D721Med (cell line): ENCODE data around the gene BRI3BP.

Experiments
- DNase-seq: peaks from one replicate; pipeline ENCODE4 v3.0.0; 2011; ENCODE audit warnings: low spot score; ENCODE audit not compliant: insufficient read length
- FAIRE-seq: peaks from 2 replicates; lab custom pipeline; 2011; peaks lifted over from hg19 to GRCh38; lab: Jason Lieb, UNC
- TF ChIP-seq, protein P1 (sequence below): IDR thresholded peaks from 2 replicates; pipeline ENCODE4 v1.5.1; 2012; ENCODE audit warnings: mild to moderate bottlenecking, control low read depth; ENCODE audit not compliant: insufficient read depth; ENCODE audit errors: missing control alignments

Gene BRI3BP

DNA sequence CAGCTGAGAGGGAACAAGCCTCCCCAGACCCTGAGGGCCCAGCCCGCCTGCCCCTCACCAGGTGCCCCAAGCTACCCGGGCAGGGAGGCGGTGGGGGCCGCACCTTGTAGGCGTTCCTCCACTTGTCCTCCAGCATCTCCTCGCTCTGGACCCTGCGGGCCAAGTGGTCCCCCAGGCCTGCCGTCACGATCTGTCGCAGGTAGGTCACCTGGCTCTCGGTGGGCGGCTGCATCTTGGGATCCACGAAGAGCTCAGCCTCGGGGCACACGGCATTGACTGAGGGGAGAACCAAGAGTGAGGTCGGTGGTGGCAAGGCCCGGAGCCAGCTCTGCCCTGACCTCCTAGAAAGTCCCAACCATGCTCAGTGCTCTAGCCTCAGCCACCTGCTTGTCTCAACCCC, 41.1 kb upstream of the BRI3BP start:
- DNase-seq (no peak), FAIRE-seq (no peak)
- TF ChIP-seq, protein P1, sequence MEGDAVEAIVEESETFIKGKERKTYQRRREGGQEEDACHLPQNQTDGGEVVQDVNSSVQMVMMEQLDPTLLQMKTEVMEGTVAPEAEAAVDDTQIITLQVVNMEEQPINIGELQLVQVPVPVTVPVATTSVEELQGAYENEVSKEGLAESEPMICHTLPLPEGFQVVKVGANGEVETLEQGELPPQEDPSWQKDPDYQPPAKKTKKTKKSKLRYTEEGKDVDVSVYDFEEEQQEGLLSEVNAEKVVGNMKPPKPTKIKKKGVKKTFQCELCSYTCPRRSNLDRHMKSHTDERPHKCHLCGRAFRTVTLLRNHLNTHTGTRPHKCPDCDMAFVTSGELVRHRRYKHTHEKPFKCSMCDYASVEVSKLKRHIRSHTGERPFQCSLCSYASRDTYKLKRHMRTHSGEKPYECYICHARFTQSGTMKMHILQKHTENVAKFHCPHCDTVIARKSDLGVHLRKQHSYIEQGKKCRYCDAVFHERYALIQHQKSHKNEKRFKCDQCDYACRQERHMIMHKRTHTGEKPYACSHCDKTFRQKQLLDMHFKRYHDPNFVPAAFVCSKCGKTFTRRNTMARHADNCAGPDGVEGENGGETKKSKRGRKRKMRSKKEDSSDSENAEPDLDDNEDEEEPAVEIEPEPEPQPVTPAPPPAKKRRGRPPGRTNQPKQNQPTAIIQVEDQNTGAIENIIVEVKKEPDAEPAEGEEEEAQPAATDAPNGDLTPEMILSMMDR, result no peak

DNA sequence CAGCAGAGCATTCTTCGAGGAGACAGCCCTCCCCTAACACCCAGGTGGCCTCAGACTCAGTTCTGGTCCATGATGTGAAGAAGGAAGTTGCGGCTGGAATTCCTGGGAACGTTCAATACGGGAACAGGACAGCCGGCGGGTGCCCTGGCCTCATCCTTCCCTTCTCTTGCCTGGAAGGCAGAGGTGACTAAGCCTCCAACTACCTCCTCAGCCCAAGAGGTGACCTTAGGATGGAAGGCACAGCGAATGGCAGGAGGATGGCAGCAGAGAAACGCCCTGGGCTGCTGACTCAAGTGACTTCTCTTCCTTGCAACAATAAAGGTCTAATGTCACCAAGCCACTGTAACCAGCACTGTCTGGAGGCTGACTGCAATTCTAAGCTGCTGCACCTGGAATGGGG, 40.6 kb upstream of the BRI3BP start:
- DNase-seq (peak; percentile 4), FAIRE-seq (no peak)
- TF ChIP-seq, protein P1, result no peak

DNA sequence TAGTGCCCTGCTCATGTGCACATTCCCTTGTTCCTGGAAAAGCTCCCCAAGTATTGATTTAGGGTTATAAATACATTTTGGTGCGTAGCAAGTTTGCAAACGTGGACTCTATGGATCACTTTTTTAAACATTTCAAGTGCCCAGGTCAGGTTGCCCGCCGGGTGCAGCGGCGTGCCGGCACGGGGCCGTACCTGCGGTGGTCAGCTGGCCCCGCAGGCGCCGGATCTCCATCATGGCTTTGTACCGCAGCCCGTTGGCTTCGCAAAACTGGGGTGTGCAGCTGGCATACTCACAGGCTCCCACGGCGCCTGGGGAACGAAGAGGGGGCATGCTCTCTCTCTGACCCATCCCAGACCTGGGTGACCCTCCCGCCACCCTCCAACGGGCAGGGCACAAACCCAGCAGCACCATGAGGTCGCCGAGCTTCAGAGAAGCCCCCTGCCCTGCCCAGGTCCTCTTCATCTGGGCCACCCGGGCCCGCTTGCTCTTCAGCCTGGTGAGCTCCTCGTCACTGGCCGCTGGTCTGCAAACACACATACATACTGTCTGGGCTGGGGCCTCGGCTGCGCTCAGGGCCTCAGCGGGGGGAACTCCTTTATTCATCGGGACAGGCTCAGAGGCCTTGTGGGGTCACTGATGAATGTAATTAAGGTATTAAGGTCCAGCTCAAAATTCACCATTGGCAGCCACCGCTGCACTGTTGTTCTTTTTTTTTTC, 39.6 kb upstream of the BRI3BP start:
- DNase-seq (no peak), FAIRE-seq (no peak)
- TF ChIP-seq, protein P1, result no peak

DNA sequence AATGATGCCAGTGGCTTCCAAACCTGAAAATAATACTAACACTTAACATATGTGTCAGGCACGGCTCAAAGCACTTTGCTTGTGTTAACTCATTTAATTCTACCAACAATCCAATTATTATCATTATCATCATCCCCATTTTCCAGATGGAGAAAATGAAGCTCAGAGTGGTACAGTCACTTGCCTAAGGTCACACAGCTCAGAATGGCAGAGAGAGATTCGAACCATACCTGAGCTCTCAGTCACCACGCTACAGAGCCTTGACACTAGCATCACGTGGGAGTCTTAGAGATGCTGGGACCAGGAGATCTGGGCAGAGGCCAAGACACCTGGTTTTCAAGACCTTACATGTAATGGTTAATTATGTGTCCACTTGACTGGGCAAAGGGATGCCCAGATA, 38.7 kb upstream of the BRI3BP start:
- DNase-seq (no peak), FAIRE-seq (no peak)
- TF ChIP-seq, protein P1, result no peak

DNA sequence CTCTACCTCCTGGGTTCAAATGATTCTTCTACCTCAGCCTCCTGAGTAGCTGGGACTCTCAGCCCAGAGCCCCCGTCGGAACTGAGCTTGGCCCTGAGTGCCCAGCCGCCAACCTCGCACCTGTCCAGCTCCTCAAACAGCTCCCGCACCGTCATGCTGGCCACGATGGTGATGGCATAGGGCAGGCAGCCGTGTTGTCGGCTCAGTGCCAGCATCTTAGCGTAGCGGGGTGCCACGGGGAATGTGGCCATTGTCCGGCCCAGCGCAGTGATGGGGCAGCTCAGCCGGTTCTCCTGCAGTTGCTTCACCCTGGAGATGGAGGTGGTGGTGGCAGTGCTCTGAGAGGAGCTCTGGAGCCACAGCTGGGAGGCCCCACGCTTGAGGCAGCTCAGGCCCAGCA, 36.9 kb upstream of the BRI3BP start:
- TF ChIP-seq, protein P1, result no peak
- no peak for FAIRE-seq
- DNase-seq, result no peak

DNA sequence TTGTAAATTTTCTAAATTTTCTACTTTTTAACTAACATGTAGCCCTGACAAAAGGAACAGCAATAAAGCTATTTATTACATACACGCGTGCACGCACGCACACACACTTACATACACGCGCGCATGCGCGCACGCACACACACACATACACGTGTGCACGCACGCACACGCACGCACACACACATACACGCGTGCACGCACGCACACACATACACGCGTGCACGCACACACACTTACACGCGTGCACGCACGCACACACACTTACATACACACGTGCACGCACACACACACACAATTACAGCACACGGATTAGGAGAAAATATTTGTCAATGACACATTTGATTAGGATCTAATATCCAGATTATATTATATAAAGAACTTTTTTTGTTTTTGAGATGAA, 32.4 kb upstream of the BRI3BP start:
- DNase-seq, result no peak
- no peak for FAIRE-seq
- TF ChIP-seq, protein P1, result no peak

DNA sequence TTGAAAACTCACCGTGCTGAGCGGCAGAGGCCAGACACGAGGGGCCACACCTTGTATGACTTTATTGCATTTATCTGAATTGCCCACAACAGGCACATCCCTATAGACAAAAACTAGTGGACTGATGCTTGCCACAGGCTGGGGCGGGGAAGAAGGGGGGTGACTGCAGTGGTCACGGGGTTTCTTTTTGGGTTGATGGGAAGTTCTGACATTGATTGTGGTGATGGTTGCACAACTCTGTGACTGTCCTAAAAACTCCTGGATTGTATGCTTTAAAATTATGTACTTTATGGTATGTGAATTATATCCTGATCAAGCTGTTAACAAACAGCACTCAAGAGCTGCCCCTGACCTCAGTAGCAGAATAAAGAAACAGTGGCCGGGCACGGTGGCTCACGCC, 30.2 kb upstream of the BRI3BP start:
- TF ChIP-seq, protein P1, result no peak
- FAIRE-seq (no peak), DNase-seq (no peak)
